ENCODE results near the gene TMEM151A. TPM values are rescaled to one million over a fixed set of nuclear protein-coding genes. Genes with fewer than 3 reads are reported as not detected.
A peak's percentile ranks its signal among the peaks of the same experiment; 100 is the strongest.

Gene TMEM151A
- total RNA-seq, 2 experiments from 2014 or later, result not detected

DNA sequence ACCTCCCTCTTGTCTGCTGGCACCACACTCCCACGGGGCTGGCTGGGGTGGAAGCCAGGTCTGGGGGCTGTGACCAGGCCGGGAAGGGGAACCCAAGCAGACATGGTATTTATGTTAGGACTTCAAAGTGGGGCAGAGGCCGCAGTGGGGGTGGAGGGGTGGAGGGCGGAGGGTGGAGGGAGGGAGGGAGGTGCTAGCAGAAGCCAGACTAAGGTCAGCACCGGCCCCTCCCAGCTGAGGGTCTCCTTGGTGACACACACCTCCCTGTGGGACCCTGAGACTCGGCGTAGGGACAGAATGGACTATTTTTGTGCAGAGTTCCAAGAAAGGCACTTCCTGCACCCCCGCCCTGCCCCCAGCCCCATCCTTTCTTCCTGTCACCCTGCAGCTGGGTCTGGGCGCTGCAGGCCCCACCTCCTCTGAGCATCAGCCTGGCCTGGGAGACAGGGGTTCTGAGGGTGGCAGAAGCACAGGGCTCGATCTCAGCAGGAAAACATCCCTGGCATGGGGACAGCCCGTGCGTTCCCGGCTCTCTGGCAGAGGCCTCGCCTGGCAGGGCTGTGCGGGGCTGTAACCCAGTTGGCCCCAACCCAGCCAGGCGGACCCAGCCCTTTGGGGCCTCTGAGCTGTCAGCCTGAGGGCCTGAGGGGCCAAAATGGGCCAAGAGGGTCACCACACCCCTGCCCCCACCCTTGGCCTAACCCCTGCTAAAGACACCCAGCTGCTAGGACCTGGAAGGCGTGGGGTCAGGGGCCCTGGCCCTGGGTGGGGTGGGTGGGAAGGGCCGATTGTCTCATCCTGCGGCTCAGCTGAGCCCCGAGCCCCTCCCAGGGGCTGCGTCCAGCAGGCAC is 34.8 kb downstream of the TMEM151A start:
- H3K27ac Mint-ChIP-seq, result peak overlapping the region; percentile 92
- no peaks in the 10 kb centered on the region for H3K27me3 Mint-ChIP-seq

DNA sequence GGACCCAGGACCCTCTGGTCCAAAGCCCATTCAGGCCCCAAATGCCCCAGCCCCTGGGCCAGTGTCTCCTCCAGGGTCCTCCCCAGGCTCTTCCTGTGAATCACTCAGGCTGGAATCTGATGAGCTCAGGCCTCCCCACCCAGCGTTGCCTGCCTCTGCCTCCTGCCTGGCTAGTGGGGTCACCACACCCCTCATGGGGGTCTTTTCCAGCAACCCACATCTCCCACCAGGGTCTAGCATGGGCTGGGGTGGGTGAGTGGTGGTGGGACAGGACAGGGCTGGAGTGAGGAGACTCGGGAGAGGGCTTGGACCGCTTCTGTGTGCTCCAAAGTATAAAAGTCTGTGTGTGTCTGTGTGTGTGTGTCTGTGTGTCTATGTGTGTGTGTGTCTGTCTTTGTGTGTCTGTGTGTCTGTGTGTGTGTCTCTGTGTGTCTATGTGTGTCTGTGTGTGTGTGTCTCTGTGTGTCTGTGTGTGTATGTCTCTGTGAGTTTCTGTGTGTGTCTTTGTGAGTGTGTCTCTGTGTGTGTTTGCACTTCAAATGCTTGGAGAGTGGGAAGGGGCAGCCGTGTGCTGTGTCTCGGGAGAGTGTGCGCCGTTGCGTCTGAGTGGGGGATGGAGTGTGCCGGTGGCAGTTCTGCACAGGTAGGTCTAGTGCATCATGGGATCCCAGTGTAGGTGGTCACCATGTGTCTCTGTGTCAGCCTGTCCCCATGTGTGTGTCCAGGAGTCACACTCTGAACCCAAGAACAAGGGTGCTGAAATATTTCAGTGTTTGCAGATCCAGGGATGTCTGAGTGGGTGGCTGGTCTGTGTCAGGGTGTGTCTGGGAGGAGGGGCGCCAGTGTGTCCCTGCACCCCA is 35.7 kb downstream of the TMEM151A start:
- no peak for ATAC-seq
- H3K9me3 Mint-ChIP-seq (ENCODE audit: low read depth), result no peaks in the 10 kb centered on the region
- CTCF ChIA-PET, result interaction anchor here (1.2 to 3.7 kb wide), 5 partner anchors 10 to 62 kb away, joined by 4 to 75 read pairs (median 4); partner anchors contain the start of gene CD248
- no peak for DNase-seq
- H3K27me3 Mint-ChIP-seq, result no peaks in the 10 kb centered on the region
- no peaks in the 10 kb centered on the region for H3K36me3 Mint-ChIP-seq
- H3K4me1 Mint-ChIP-seq, result peaks cover 52% of the 10 kb centered on the region
- H3K27ac Mint-ChIP-seq, result peak overlapping the region; percentile 81
- H3K4me3 Mint-ChIP-seq, result no peak overlapping the region

More for the DNA sequence above, 34.8 kb downstream of the TMEM151A start:
- H3K4me1 Mint-ChIP-seq, result peaks cover 54% of the 10 kb centered on the region
- no peaks in the 10 kb centered on the region for H3K9me3 Mint-ChIP-seq (ENCODE audit: low read depth)
- peak; percentile 56 for ATAC-seq
- peak; percentile 82 for DNase-seq
- CTCF ChIA-PET, result interaction anchor here (1.0 to 3.7 kb wide), 6 partner anchors 9 to 62 kb away, joined by 4 to 75 read pairs (median 4); partner anchors contain the start of genes B4GAT1 and CD248
- H3K4me3 Mint-ChIP-seq, result peak overlapping the region; percentile 12
- H3K36me3 Mint-ChIP-seq, result no peaks in the 10 kb centered on the region

DNA sequence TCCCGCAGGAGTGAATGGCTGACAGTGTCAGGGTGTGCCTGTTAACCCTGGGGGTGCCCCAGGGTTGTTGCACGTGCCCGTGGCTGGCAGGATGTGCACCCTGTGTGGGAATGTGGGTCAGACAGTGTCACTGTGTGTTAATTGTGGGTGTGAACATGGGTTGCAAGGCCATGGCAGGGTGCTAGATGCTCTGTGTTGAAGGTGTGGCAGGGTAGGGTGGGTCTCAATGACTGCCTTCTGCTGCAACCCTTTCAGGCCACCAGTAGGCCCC is 36.3 kb downstream of the TMEM151A start:
- H3K9me3 Mint-ChIP-seq (ENCODE audit: low read depth), result no peaks in the 10 kb centered on the region
- H3K36me3 Mint-ChIP-seq, result no peaks in the 10 kb centered on the region
- peaks cover 51% of the 10 kb centered on the region for H3K4me1 Mint-ChIP-seq
- CTCF ChIA-PET, result no interaction called here
- ATAC-seq, result peak; percentile 63
- DNase-seq, result peak; percentile 79
- no peak overlapping the region for H3K4me3 Mint-ChIP-seq
- no peaks in the 10 kb centered on the region for H3K27me3 Mint-ChIP-seq
- H3K27ac Mint-ChIP-seq, result peak overlapping the region; percentile 81

DNA sequence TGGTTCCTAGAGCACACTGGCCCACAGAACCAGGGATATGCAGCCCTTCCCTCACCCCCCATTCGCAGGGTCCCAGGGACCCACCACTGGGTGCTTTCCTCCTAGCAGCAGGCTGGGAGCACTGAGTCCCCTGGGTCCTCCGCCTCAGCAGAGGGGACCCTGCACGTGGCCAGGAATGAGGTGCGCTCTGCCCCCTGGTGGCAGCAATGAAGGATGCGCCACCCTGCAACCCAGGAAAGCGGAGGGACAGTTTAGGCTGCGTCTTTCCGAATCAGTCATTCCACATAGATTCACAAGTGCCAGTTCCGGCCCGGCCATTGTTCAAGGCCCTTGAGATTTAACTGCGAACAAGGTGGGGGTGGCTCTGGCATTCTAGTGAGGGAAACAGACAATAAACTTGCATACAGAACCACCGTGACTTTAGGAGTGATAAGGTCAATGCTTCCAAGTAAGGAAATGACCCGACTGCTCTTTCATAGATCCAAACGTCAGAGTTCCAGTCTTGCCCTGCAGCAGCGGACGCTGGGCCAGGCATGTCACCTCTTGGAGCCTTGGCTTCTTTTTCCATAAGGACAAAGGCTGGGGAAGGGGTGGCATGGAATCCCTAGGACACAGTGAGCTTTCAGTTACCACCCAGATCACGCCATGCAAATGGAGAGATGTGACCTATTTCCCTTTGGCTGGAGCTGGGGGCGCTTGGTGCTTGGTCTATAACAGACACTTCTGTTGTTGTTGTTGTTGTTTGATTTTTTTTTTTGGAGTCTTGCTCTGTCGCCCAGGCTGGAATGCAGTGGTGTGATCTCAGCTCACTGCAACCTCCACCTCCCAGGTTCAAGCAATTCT is 36.8 kb downstream of the TMEM151A start:
- peak; percentile 89 for DNase-seq
- Mint-ChIP-seq H3K9me3 (ENCODE audit: low read depth) (no peaks in the 10 kb centered on the region), H3K4me1 (peaks cover 51% of the 10 kb centered on the region), H3K4me3 (peak overlapping the region; percentile 10), H3K27me3 (no peaks in the 10 kb centered on the region), H3K27ac (peak overlapping the region; percentile 81), H3K36me3 (no peaks in the 10 kb centered on the region)
- CTCF ChIA-PET, result interaction anchor here (0.8 to 8.7 kb wide), 9 partner anchors 11 to 106 kb away, joined by 3 to 174 read pairs (median 5); partner anchors contain the start of genes B4GAT1 and CD248
- ATAC-seq, result peak; percentile 85

DNA sequence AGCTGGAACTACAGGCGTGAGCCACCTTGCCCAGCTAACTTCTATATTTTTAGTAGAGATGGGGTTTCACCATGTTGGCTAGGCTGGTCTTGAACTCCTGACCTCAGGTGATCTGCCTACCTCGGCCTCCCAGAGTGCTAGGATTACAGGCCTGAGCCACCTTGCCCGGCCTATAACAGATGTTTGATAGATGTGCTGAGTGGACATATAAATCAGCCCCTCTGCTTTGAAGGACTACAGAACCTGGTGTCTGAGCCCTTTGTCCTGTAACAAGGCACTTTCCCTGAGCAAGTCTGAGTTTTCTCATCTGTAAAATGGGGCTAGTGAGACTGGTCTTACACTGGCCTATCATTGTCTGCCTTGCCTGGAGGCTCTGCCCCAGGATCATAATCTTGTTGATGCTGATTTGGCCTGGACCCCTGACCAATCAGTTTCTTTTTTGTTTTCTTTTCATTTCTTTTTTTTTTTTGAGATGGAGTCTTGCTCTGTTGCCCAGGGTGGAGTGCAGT is 37.5 kb downstream of the TMEM151A start:
- no peaks in the 10 kb centered on the region for H3K9me3 Mint-ChIP-seq (ENCODE audit: low read depth)
- DNase-seq, result no peak
- no peak overlapping the region for H3K4me3 Mint-ChIP-seq
- H3K27ac Mint-ChIP-seq, result peak overlapping the region; percentile 81
- ATAC-seq, result no peak
- H3K36me3 Mint-ChIP-seq, result no peaks in the 10 kb centered on the region
- peaks cover 45% of the 10 kb centered on the region for H3K4me1 Mint-ChIP-seq
- no peaks in the 10 kb centered on the region for H3K27me3 Mint-ChIP-seq
- CTCF ChIA-PET, result interaction anchor here (0.8 to 8.7 kb wide), 10 partner anchors 10 to 107 kb away, joined by 3 to 174 read pairs (median 5); partner anchors contain the start of genes B4GAT1 and CD248

DNA sequence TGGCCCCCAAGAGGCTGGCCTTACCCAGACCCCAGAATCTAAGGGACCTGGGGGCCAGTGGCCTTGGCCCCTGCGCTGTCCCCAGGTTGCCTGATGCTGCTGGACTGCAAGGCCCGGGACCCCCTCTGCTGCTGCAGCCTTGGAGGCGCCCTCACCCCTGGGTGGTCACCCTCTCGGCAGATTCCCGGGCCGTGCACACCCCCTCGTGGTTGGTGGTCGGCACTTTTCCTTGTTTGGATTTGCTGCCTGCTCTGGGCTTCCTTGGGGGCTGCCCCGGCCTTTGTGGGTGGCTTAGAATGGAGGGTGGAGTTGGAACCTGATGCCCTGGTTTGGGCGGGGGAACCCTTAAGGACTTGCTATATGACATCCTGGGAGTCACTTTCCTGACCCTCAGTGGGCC is 39.2 kb downstream of the TMEM151A start:
- peaks cover 33% of the 10 kb centered on the region for H3K4me1 Mint-ChIP-seq
- no peak for ATAC-seq
- H3K36me3 Mint-ChIP-seq, result no peaks in the 10 kb centered on the region
- CTCF ChIA-PET, result interaction anchor here (0.9 to 8.7 kb wide), 6 partner anchors 13 to 58 kb away, joined by 3 to 174 read pairs (median 8); partner anchors contain the start of genes B4GAT1 and CD248
- no peak overlapping the region for H3K4me3 Mint-ChIP-seq
- no peak for DNase-seq
- no peaks in the 10 kb centered on the region for H3K27me3 Mint-ChIP-seq
- no peak overlapping the region for H3K27ac Mint-ChIP-seq
- H3K9me3 Mint-ChIP-seq (ENCODE audit: low read depth), result no peaks in the 10 kb centered on the region

DNA sequence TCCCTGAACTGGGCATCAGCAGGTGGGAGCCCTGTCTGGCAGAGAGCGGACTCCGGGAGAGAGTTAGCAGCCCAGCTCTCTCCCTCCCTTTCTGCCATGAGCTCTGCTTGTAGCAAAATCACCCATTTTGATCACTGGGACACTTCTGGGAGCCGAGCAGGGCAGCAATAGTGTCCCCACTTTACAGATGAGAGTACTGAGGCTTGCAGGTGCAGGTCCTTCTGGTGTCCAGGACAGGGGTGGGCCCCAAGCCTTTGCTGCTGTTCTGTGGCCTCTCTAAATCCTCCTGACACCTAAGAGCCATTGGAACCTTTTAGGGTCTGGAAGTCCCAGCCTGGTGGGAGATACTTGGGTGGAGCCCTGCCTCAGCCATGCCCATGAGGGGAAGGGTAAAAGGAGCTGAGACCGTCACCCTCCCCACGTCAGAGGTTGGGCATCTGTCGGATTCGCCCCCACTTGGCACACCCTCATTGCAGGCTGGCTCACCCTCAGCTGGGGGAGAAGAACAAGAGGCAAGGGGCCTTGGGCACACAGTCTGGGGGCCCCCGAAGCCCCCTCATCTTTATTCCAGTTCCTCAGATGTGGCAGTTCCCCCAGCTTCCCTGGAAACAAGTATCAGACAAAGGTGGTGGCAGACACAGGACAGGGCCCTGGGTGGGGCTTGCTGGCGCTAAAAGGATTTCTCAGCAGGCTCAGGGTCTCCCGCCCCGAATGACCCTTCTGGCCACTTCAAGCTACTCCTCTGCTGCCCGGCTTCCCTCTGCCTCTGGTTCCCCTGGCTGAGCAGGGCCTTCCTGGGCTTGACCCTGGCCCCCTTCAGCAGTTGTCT is 40.1 kb downstream of the TMEM151A start:
- ATAC-seq (no peak), DNase-seq (no peak)
- Mint-ChIP-seq H3K9me3 (ENCODE audit: low read depth) (no peaks in the 10 kb centered on the region), H3K4me1 (peaks cover 34% of the 10 kb centered on the region), H3K27ac (no peak overlapping the region), H3K27me3 (no peaks in the 10 kb centered on the region), H3K36me3 (peaks cover 3% of the 10 kb centered on the region), H3K4me3 (no peak overlapping the region)
- CTCF ChIA-PET, result interaction anchor here (1.6 to 8.7 kb wide), 2 partner anchors 20 to 54 kb away, joined by 6 to 174 read pairs; no protein-coding TSS in a partner anchor

DNA sequence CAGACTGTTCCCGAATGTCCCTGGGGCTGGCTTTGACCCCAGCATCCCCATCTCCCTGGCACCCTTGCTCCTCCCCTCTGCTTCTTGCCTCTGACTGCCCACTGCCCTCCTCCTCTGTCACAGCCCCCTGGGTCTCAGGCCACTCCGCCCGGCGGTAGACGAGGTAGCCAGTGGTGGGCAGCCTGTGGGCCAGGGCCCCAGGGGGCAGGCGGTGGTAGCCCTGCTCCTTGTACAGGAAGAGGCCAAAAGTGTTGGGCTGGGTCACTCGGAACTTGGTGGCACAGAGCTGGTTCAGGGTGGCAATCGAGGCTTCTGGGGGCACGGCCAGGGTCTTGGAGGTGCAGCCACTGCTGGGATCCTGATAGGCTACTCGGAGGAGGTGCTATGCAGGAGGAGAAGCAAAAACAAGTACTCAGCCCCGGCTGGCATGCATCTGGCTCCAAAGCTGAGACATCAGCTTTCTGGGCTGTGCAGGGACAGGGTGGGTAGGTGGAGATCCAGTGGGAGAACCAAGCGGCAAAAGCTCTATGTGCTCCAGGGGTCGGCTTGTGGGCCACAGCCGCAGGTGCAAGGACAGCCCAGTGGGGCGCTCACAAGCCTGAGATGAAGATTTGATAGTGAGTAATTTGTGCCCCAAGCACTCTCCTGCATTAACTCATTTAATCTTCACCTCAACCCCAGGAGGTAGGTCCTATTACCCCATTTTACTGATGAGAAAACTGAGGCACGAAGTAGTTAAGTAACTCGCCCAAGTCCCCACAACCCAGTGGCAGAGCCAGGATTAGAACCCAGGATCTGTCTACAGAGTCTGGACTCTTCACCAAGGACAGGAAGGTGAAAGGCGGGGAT is 40.9 kb downstream of the TMEM151A start:
- no peak for ATAC-seq
- H3K4me1 Mint-ChIP-seq, result peaks cover 35% of the 10 kb centered on the region
- H3K27ac Mint-ChIP-seq, result peak overlapping the region; percentile 9
- DNase-seq, result no peak
- no peaks in the 10 kb centered on the region for H3K9me3 Mint-ChIP-seq (ENCODE audit: low read depth)
- peaks cover 9% of the 10 kb centered on the region for H3K36me3 Mint-ChIP-seq
- CTCF ChIA-PET, result interaction anchor here (1.0 to 8.7 kb wide), 4 partner anchors 20 to 56 kb away, joined by 3 to 174 read pairs (median 4); no protein-coding TSS in a partner anchor
- no peak overlapping the region for H3K4me3 Mint-ChIP-seq
- H3K27me3 Mint-ChIP-seq, result no peaks in the 10 kb centered on the region

DNA sequence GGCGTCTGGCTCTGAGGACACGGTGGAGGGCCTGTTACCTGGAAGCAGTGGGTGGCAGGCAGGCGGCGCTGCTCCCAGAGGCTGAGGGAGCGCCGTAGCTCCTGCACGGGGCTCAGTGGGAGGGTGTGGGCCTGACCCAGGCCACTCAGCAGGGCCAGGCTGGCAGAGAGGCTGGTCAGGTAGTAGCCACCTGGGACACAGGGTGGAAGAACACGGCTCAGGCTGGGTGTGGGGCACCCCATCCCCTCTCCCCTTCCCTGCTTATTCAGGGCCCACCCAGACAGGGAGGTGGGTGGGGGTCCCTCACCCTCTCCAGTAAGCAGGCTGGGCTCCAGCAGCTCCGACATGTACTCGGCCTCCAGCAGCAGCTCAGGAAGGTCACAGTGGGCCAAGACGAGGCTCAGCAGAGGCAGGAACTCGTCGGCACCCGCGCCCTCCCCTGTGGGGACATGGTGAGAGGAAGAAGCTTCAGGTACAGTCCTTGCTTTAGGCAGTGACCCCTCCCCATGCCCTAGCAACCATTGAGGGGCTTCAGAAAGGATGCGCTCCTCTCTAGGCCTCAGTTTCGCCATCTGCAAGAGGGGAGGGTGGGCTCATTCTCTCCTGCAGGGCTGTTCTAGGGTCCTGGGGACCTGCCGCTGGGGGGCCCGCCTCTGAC is 41.7 kb downstream of the TMEM151A start:
- H3K36me3 Mint-ChIP-seq, result peaks cover 13% of the 10 kb centered on the region
- CTCF ChIA-PET, result interaction anchor here (1.0 to 8.7 kb wide), 5 partner anchors 11 to 56 kb away, joined by 3 to 174 read pairs (median 3); partner anchors contain the start of gene BRMS1
- H3K4me3 Mint-ChIP-seq, result no peak overlapping the region
- no peak for ATAC-seq
- H3K27me3 Mint-ChIP-seq, result no peaks in the 10 kb centered on the region
- H3K9me3 Mint-ChIP-seq (ENCODE audit: low read depth), result no peaks in the 10 kb centered on the region
- DNase-seq, result no peak
- peak overlapping the region; percentile 9 for H3K27ac Mint-ChIP-seq
- peaks cover 35% of the 10 kb centered on the region for H3K4me1 Mint-ChIP-seq

DNA sequence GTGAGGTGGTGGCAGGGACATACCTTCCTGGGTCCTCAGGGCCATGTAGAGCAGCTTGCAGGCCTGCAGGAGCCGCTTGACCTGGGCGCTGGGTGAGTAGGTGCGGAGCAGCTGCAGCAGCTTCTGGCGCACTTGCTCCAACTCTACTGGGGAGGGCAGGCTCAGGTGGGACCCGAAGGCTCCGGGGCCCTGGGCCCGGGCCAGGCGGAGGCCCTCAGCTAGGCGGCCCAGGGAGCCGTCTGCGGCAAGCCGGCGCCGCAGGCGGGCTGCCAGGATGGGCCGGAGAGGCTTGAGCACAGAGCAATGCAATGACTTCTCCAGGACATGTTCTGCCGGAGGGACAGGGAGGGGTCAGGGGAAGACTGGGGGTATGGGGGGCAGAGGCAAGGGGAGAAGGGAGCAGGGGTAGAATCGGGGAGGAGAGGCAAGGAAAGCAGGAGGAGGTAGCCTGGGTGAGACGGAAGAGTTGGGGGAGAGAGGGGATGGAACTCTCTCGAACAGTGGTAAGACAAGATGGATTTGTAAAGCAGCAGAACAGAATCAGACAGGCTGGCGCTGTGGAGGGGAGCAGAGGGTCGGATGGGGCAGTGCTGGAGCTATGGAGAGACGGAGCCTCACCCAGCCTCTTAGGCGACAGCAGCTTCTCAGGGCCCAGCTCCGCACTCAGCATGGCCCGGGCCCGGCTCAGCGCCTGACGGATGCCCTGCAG is 42.4 kb downstream of the TMEM151A start:
- Mint-ChIP-seq H3K4me3 (no peak overlapping the region), H3K27ac (no peak overlapping the region), H3K4me1 (peaks cover 35% of the 10 kb centered on the region), H3K9me3 (ENCODE audit: low read depth) (no peaks in the 10 kb centered on the region), H3K27me3 (no peaks in the 10 kb centered on the region), H3K36me3 (peaks cover 17% of the 10 kb centered on the region)
- CTCF ChIA-PET, result interaction anchor here (0.7 to 8.7 kb wide), 7 partner anchors 10 to 55 kb away, joined by 3 to 174 read pairs (median 4); partner anchors contain the start of genes B4GAT1 and BRMS1
- DNase-seq, result no peak
- no peak for ATAC-seq

Measured in activated CD8-positive, alpha-beta memory T cell treated with anti-CD3 and anti-CD28 coated beads, Interleukin-2, amount 10 ng/mL, durations not matched to agents 7 days and 5 days (primary cell).